ENCODE data around the gene ZNF710.

The ZNF710 gene

DNA sequence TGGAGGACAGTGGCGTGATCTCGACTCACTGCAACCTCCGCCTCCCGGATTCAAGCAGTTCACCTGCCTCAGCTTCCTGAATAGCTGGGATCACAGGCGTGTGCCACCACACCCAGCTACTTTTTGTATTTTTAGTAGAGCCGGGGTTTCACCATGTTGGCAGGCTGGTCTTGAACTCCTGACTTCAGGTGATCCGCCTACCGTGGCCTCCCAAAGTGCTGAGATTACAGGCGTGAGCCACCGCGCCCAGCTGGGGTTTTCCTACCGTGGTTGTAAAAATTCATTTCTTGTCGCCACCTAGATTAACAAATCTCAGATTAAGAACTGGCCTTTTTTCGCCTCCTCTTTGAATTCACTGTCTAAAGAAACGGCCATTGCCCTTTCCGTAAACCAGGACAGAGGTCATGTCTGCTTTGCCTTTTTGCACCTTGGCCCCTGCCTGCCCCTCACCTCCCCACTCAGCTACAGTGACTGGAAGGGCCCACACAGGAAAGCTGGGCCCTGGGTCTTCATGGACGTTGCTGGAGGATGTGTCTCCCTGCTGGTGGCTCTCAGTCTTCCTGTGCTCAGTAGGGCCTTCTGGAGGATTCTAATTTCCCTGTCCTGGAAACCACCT lies 17.2 kb downstream of the ZNF710 start:
- DNase-seq (ENCODE audit: low read depth), result no peak

DNA sequence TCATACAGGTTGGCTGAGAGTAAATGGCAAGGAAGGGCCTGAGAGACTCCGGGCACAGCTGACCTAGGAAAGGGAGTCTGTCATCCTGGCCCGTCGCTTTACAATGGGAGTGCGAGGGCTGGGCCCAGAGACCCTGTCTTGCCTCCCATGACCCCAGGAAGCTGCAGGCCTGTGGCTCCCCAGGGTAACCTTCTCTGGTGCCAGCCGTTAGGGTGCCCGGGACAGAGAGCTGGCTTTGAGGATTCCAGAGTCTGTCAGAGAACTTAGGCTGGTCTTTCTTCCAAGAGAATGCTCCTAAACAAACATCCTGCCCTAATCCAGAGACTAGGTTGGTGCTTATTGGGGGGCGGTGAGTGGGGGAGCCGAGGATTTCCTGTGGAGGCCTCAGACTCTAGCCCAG lies 18.5 kb downstream of the ZNF710 start:
- no peak for DNase-seq (ENCODE audit: low read depth)

GRCh38 chr15:90020021-90020735 lies 19.1 kb downstream of the ZNF710 start:
- DNase-seq (ENCODE audit: low read depth), result no peak

DNA sequence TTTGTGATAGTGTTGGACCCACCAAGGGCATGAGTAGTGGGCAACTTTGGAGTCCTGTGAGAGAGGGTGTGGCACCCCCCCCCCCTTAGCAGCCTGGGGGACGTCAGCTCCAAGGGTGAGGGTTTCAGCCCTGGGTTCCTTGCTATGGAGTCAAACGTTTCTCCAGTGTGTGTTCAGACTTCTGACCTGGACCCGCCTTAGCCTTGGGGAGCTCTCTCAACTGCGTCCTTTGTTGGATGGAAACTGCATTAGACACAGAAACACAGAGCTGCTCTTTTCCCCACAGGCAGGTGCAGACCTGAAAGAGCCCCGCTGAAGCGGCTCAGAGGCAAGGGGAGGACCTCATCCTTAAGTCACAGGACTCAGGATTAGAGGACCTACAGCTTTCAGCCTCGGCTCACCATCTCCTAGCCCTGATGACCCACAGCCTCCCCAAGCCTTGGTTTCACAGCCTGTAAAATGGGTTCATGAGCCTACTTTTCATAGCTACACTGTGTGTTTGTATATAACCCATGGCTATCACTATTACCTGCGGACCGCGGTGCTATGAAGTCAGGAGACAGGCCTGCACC lies 19.9 kb downstream of the ZNF710 start:
- DNase-seq (ENCODE audit: low read depth), result no peak

DNA sequence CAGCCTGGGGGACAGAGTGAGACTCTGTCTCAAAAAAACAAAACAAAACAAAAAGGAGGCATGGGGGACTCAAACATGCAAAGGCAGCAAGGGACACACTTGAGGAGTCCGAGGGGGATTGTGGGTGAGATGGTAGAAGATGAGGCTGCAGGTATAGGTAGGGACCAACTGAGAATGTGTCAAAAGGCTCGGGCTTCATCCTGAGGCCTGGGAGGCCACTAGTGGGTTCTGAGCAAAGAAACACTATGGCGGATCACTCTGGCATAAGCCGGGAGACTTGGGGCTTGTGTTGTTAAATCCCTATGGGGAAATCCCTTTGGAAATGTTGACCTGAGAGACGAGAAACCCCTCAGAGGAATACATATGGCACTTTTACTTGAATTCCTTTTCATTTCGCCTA lies 21.2 kb downstream of the ZNF710 start:
- DNase-seq (ENCODE audit: low read depth), result no peak

- DNase-seq (ENCODE audit: low read depth), result no peak
Measured at GRCh38 chr15:90022905-90023700, 22.0 kb downstream of the ZNF710 start.

GRCh38 chr15:90024406-90024805 lies 23.3 kb downstream of the ZNF710 start:
- no peak for DNase-seq (ENCODE audit: low read depth)

GRCh38 chr15:90025489-90026033 lies 24.4 kb downstream of the ZNF710 start:
- DNase-seq (ENCODE audit: low read depth), result no peak

DNA sequence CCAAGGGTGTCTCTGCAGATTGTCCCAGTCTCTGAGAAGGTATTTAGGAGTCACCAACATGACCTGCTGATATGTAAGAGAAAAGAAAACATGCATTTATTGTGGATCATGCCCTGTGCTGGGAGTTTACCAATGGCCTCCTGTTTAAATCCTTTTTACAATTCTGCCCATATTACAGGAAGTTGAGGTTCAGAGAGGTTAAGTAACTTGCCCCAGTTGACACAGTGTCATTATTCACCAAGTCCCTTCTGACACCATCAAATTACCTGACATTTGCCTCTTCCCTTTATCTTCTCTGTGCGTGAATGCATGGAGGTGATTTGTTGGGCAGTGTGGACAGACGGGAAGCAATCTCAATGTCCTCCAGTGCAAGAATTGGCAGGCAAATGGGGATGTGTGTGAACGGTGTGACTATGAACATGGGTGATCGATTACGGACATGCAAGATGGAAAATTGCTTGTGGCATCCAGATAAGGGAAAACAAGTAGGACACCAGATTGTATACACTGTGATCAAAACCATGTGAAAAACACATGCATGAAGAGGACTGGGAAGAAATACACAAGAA lies 27.3 kb downstream of the ZNF710 start:
- no peak for DNase-seq (ENCODE audit: low read depth)

- DNase-seq (ENCODE audit: low read depth), result no peak
Measured at GRCh38 chr15:90029024-90029423, 27.9 kb downstream of the ZNF710 start.

GRCh38 chr15:90030376-90030775 lies 29.3 kb downstream of the ZNF710 start:
- no peak for DNase-seq (ENCODE audit: low read depth)

- DNase-seq (ENCODE audit: low read depth), result peak; percentile 78
Measured at GRCh38 chr15:90031231-90031791, 30.2 kb downstream of the ZNF710 start.

GRCh38 chr15:90033006-90033405 lies 31.9 kb downstream of the ZNF710 start:
- DNase-seq (ENCODE audit: low read depth), result no peak

DNA sequence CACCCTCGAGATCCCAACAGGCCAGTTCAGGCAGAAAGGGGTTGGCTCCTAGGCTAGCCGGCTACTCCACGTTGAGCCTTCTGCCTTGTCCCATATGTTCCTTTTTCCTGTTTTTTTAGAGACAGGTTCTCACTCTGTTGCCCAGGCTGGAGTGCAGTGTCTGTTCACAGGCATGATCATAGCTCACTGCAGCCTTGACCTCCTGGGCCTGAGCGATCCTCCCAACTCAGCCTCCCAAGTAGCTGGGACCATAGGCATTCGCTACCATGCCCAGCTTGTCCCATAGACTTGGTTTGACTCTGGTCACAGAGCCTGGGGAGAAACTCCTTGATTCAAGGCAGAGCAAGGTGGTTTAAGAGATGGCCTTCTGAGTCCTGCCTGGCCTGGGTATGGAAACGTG lies 32.3 kb downstream of the ZNF710 start:
- DNase-seq (ENCODE audit: low read depth), result no peak

- no peak for DNase-seq (ENCODE audit: low read depth)
Measured at GRCh38 chr15:90035095-90035839, 34.1 kb downstream of the ZNF710 start.

- DNase-seq (ENCODE audit: low read depth), result no peak
Measured at GRCh38 chr15:90035840-90036230, 34.7 kb downstream of the ZNF710 start.

- DNase-seq (ENCODE audit: low read depth), result no peak
Measured at GRCh38 chr15:90036343-90036742, 35.2 kb downstream of the ZNF710 start.

GRCh38 chr15:90036806-90037510 lies 35.8 kb downstream of the ZNF710 start:
- no peak for DNase-seq (ENCODE audit: low read depth)

GRCh38 chr15:90037511-90037860 lies 36.4 kb downstream of the ZNF710 start:
- DNase-seq (ENCODE audit: low read depth), result peak; percentile 36

- DNase-seq (ENCODE audit: low read depth), result no peak
Measured at GRCh38 chr15:90037961-90038631, 37.0 kb downstream of the ZNF710 start.

All from GM04503 (cell line).